Ramos (cell line): ENCODE data around the gene WASHC2C.
"Not testable (repeated sequence)": the region's sequence is repeated elsewhere in the genome, so short reads cannot be mapped to it uniquely, and the experiment has no call there.

Experiments
- in situ Hi-C: fragments of 300-500 bp; cut with MboI; formaldehyde crosslinking; loops from one replicate; pipeline ENCODE4 v1.14.3; 2022; ENCODE audit warnings: low sequenced_read_pairs; ENCODE audit not compliant: unreplicated experiment

Gene WASHC2C

DNA sequence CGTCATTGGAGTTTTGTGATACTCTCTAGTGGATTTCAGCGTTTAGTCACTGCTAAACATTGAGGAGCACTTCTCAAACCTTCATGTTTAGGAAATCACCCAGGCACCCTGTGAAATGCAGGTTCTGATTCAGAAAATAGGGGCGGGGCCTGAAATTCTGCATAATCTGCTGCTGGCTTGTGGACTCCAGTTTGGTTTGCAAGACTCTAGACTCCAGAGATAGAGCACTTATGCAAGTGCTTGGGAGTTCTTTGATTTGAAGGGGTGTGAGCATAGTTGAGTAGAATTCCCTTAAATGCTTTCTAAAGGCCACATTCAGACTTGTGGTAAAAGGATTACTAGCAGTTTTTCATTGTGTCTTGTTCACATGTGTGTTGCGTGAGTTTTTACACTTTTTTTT is 41.3 kb downstream of the WASHC2C start:
- in situ Hi-C loops, result not testable (repeated sequence)

DNA sequence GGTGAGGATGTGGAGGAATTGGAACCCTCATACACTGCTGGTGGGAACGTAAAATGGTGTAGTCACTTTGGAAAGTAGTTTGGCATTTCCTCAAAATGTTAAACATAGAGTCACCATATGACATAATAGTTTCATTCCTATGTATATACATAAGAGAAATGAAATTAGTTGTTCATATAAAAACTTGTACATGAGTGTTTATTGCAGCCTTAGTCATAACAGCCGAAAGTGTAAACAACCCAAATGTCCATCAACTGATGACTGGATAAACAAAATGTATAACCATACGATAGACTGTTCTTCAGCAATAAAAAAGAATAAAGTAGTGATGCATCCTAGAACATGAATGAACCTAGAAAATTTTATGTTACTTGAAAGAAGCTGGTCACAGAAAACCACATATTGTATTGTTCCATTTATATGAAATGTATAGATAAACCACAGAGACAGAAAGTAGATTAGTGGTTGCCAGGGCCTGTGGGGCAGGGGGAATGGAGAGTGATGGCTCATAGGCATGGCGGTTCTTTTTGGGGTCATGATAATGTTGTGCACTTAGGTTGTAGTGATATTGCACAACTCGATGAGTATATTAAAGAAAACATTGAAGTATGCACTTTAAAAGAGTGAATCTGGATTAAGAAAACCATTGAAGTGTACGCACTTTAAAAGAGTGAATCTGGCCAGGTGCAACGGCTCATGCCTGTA is 44.8 kb downstream of the WASHC2C start:
- in situ Hi-C loops, result not testable (repeated sequence)

DNA sequence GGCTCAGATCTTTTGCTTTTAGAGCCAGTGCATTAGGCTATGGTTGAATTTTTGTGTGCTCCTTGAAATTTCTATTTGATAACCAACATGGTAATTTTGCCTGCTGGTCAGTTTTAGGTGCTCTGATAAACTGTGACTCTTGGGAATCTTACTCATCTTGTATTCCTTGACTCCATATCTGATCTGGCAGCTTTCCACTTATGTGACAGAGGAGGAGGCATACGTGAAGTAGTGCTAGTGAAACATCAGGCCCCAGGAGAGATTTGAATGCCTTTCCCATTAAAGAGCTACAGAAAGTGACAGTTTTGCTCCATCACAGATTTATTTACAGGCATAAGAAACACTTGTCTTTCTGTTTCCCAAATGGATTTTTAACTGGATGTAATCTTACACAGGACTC is 59.2 kb downstream of the WASHC2C start:
- in situ Hi-C loops, result not testable (repeated sequence)

DNA sequence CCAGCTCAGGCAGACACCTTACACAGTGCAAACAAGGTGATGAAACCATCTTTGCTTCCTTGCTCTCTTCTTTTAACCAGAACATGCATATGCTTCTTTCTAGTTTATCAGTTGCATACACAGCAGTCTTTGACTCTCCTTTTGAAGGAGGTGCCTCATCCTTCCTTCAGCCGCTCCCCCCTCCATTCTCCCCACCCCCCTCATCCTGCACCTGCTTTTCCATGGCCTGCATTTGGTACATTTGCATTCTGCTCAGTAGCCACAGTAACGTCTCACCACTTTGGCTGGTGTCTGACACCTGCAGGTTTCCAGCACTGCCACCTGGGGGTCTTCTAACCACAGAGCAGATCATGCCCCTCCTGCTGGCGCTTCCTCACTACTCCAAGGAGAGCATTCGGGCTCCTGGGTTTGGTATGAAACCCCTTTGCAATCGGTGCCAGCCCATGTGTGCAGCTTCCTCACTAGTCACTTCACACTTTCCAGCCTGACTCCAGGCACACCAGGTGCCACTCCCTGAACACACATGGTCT is 60.2 kb downstream of the WASHC2C start:
- in situ Hi-C loops, result not testable (repeated sequence)

DNA sequence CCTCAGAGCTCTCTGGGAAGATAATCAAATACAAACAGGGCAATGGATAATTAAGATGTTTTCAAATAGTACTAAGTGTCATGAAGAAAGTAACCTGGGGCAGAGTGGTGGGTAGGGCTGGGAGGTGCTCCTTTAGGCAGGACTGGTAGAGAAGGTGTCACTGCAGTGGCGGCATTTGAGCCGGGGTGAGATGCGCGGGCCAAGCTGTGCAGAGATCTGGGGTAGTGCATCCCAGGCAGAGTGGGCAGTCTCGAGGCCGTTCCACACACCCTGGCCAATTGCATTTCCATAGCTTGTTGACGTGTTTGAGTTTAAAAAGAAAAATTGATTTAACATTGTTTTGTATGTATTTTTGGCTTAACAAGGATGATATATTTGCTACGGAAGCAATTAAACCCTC is 62.9 kb downstream of the WASHC2C start:
- in situ Hi-C loops, result not testable (repeated sequence)

DNA sequence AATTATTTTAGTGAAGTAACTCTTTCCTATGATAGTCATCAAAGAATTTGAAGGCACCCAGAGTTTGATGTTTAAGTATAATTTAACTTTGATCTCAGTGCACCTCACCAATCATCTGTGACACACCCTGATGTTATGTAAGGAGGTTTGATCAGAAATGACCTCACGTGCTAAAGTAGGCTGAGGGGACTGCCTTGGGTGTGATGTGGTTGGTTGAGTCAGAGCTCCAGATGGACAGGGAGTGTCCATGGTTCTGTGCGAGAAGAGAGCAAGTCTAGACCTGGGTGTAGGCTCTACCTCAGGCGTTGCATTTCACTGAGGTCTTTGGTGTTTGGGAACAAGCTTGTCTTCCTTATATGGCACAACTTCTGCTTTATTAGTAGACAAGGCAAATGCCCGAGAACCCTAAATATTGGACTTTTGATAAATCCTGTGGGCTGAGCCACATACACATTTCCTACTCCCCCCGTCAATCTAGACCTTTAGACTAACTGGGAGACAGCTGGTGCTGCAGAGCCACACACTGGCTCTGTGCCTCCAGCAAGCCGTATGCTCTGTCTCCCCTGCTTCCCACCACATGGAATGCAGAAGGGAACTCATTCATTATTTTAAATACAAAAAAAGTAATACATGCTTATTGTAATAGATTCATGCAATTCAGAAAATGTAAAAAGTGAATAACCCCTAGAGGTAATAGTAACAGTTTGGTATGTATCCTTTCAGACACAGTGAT is 63.8 kb downstream of the WASHC2C start:
- in situ Hi-C loops, result not testable (repeated sequence)

DNA sequence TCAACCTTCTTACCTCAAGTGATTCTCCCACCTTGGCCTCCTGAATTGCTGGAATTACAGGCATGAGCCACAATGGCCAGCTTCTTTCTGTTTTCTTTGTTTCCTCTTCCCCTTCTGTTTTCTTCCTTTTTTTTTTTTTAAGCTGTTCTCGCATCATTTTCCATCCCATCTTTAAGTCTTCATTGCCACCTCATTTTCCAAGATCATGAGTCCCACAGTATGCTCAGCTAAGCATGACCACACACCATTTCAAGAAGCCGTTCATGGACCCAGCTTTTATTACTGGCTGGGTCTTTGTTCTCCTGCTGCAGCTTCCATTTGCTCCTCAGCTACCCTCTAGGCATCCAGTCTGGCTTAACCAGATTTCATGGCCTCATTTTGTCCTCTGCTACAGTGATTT is 67.7 kb downstream of the WASHC2C start:
- in situ Hi-C loops, result not testable (repeated sequence)

DNA sequence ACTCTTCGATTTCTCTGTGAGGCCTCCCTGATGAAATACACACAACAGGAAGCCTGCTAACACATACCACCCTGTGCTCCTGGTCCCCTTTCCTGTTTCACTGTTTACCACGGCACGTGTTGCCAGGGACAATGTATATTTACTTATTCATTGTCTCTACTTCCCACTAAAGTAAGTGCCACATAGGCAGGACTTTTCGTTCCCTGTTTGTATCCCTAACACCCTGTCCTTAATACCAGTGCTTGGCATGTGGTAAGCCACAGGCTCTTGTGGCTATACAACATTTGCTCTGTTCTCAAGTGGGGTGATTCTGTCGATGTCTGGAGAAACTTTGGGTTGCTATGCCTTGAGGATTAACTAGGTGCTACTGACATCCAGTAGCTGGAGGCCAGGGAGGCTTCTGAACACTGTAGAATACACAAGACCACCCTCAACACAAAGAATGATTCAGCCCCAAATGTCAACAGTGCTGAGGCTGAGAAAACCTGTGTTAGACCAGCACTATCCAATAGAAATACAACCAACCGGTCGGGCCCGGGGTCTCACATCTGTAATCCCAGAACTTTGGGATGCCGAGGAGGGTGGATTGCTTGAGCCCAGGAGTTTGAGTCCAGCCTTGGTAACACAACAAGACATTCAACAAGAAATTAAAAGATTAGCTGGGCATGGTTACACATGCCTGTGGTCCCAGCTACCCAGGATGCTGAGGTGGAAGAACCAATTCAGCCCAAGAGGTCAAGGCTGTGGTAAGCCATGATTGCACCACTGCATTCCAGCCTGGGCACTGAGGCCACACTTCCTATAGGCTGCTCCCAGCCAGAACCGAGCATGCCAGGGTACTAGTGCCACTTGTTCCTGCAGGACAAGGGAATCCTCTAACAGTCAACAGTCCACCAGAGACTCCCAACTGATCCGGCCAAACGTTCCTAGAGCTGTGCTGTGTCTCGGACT is 76.3 kb downstream of the WASHC2C start:
- in situ Hi-C loops, result not testable (repeated sequence)

DNA sequence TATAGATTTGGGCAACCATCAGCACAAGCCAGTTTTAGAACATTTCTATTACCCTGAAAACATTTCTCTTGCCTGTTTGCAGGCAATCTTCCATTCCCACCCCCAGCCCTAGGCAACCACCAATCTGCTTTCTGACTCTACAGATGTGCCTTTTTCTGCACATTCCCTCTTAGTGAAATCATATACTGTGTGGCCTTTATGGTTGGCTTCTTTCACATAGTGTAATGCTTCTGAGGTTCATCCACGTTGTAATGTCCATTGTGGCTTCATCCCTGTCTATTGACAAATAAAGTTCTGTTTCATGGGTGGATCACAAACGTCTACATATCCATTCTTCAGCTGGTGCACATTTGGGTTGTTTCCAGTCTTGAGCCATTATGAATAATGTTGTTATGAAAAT is 77.9 kb downstream of the WASHC2C start:
- in situ Hi-C loops, result not testable (repeated sequence)

DNA sequence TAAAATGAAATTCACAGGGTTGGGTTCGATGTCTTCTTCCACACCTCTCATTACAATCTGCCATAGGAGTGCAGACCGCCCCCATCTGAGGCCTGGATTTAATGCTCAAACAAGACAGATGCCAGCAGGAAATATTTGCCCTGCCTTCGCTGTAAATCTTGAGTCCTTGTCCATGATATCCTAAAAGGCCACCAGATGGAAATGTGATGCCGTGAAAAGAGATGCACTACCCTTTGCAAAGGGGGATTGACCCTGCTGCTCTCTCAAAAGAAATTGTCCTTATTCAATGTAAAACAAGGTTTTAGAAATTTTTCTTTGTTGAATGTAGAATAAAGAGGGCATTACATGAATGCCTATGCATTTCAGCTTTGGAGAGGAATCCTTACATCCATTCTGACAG is 82.8 kb downstream of the WASHC2C start:
- in situ Hi-C loops, result no loop called here

DNA sequence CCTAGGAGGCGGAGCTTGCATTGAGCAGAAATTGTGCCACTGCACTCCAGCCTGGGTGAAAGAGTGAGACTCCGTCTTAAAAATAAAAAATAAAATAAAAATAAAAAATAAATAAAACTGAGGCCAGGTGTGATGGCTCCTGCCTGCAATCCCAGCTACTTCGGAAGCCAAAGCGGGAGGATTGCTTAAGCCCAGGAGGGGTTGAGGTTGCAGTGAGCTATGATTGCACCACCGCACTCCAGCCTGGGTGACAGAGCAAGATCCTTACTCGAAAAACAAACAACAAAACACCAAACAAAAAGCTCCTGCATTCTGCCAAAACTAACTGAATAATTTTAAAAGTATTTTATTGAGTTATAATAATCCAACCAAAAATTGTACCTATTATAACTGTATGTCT is 84.0 kb downstream of the WASHC2C start:
- in situ Hi-C loops, result no loop called here

DNA sequence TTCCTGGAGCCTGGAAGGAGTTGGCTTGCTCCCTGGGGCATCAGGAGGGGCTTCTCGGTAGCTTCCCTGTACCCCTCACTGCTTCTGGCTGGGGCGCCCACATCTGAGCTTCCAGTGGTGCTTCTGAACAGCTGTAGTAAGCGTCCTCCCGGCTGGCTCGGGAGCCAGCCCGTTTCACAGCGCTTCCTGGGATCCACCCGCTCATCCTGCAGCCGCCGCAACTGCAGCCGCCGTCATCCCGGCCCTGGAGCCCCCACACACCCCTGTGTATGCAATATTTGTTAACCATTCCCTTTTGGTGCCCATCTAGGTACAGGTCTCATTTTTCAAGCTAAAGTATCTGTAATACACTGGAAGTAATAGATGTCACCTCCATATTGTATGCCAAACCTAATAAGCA is 85.9 kb downstream of the WASHC2C start:
- in situ Hi-C loops, result not testable (repeated sequence)

DNA sequence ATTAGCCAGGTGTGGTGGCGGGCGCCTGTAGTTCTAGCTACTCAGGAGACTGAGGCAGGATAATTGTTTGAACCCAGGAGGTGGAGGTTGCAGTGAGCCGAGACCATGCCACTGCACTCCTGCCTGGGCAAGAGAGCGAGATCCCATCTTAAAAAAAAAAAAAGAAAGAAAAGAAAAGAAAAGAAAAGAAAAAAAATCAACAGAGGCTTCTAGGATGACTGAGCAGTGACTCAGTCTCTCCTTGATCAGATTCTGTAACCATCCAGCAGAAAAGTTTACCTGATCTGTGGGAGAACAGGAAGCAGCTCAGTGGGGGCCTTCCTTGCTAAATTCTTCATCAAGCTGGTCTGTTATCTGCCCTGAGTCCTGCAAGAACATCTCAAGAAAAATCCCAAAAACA is 87.1 kb downstream of the WASHC2C start:
- in situ Hi-C loops, result not testable (repeated sequence)

DNA sequence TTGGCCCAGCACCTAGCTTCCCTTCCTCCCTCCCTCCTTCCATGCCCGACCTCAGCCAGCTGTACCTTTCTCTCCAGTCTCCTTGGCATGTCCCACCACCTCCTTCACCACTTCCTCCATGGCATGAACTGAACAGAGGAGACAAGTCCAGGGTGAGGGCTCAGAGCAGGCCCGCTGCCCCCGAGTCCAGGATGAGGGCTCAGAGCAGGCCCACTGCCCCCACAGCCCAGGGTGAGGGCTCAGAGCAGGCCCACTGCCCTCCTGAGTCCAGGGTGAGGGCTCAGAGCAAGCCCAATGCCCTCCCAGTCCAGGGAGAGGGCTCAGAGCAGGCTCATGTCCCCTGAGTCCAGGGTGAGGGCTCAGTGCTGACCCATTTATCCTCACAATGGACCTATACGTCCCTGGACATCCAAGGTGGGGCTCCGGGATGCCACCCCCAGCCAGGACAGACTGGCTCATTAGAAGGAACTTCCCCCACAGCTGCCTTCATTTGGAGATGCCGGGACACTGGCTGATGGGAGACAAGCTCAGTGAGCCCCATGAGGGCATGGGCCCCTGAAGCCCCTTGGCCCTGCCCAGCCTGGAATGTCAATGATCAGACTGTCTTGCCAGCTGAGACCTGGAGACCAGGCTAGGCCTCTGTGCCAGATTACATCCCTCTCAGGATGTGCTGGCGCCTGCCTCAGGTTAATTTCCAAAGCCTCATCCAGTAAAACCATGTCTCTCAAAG is 90.2 kb downstream of the WASHC2C start:
- in situ Hi-C loops, result no loop called here

DNA sequence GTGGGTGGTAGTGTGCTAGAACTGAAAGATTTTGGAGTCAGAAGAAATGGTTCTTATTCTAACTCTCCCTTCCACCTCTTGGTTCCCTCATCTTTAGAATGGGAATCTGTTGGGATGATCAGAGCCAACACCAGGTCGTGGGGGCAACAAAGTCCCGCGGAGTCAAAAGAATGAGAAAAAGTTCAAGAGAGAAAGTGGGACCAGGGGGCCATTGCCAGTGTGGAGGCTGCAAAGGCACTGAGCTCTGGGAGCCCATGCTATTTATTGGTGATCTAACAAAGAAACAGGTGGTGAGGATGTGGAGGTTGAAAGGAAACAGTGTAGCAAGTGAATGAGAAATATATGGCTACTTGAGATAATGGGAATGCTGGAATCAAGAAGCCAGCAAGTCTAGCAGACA is 90.8 kb downstream of the WASHC2C start:
- in situ Hi-C loops, result no loop called here

DNA sequence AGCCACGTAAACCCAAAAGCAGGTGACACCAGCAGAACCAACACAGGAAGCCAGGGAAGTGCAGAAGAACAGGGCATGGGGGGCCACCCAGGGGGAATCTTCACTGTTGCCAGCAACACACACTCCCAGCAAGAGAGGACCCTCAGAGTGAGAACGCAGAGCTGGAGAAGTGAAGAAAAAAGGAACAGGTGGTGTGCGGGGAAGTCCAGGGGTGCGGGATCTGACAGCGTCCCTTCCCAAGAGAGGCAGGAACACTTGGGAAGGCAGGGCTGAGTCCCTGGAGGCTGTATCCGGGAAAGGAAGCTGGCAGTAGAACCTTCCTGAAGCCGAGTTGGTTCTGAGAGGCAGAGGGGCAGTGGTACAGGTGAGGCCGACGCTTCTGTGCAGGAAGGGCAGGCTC is 92.5 kb downstream of the WASHC2C start:
- in situ Hi-C loops, result no loop called here

DNA sequence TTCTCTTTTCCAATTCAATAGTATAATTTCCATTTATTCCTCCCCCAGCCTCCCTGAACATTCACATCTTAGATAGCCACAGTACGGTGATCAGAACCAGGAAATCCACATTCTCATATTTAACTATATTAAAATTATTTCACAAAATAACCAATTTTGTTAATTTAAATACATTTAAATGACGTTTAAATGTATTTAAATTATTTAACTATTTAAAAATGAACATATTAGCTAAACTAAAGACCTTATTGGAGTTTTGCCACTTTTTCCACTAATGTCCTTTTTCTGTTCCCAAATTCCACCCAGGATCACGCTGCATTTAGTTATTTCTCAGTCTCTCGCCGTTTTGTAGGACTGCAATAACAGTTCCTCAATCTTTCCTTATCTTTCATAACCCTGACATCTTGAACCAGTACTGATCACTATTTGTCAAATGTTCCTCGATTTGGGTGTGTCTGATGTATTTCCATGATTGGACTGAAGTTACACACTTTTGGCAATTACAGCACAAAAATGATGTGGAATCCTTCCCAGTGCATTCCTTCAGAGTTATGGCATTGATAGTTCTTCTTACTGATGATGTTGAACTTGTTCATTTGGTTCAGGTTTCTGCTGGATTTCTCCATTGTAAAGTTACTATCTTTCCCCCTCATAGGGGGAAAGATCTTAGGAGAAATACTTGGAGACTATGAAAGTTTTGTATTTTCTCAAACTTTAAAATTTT is 93.2 kb downstream of the WASHC2C start:
- in situ Hi-C loops, result not testable (repeated sequence)

DNA sequence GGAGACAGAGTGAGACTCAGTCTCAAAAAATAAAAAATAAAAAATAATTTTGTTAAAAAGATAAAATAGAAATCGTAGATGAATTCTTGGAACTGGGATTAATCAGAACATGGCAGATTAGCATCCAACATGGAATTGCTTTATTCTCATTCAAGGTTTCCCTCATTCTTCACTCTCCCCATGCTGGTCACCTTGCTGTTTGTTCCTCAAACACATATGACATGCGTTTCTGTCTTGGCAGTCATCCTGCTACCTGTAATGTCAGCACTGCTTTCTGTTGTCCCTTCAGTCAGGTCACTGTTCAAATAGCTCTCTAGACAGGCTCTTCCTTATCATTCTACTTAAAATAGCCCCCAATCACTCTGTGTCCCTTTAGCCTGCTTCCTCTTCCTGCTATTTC is 95.9 kb downstream of the WASHC2C start:
- in situ Hi-C loops, result not testable (repeated sequence)
